Panc1 (cell line): ENCODE data around the gene PSMB1.

Experiments
- CTCF ChIP-seq: fragments of 450-650 bp; IDR thresholded peaks from 2 replicates; pipeline ENCODE4 v1.5.1; 2017; ENCODE audit warnings: mild to moderate bottlenecking
- POLR2AphosphoS5 ChIP-seq: IDR thresholded peaks from 2 replicates; pipeline ENCODE4 v1.6.1; 2012; ENCODE audit warnings: mild to moderate bottlenecking, low read depth, low read length, moderate library complexity
- SIN3A ChIP-seq: IDR thresholded peaks from 2 replicates; pipeline ENCODE4 v1.6.1; 2012; ENCODE audit warnings: low read depth, mild to moderate bottlenecking, low read length, moderate library complexity, borderline replicate concordance; ENCODE audit not compliant: insufficient read depth
- TCF7L2 ChIP-seq: IDR thresholded peaks from 2 replicates; pipeline ENCODE4 v1.6.1; 2011; ENCODE audit warnings: mild to moderate bottlenecking, low read depth, low read length, inconsistent platforms
- TF ChIP-seq, protein P1 (sequence below), 2 experiments: IDR thresholded peaks; 2 replicates each; pipeline ENCODE4 v1.6.1; 2011 to 2012; ENCODE audit warnings: low read depth in 2 of 2, control low read depth in 1 of 2, low read length in 1 of 2, mild to moderate bottlenecking in 1 of 2, moderate library complexity in 1 of 2; ENCODE audit not compliant: insufficient read depth in 1 of 2

DNA sequence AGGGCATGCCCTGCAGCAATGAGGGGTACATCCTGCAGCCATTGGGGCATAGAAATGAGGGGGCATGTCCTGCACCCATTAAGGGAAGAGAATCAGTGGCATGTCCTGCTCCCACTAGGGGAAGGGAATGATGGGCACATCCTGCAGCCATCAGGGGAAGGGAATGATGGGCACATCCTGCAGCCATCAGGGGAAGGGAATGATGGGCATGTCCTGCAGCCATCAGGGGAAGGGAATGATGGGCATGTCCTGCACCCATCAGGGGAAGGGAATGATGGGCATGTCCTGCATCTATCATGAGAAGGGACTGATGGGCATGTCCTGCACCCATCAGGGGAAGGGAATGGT lies 49.7 kb downstream of the PSMB1 start:
- TF ChIP-seq CTCF (no peak), POLR2AphosphoS5 (no peak), TCF7L2 (no peak), SIN3A (no peak)
- TF ChIP-seq, protein P1, sequence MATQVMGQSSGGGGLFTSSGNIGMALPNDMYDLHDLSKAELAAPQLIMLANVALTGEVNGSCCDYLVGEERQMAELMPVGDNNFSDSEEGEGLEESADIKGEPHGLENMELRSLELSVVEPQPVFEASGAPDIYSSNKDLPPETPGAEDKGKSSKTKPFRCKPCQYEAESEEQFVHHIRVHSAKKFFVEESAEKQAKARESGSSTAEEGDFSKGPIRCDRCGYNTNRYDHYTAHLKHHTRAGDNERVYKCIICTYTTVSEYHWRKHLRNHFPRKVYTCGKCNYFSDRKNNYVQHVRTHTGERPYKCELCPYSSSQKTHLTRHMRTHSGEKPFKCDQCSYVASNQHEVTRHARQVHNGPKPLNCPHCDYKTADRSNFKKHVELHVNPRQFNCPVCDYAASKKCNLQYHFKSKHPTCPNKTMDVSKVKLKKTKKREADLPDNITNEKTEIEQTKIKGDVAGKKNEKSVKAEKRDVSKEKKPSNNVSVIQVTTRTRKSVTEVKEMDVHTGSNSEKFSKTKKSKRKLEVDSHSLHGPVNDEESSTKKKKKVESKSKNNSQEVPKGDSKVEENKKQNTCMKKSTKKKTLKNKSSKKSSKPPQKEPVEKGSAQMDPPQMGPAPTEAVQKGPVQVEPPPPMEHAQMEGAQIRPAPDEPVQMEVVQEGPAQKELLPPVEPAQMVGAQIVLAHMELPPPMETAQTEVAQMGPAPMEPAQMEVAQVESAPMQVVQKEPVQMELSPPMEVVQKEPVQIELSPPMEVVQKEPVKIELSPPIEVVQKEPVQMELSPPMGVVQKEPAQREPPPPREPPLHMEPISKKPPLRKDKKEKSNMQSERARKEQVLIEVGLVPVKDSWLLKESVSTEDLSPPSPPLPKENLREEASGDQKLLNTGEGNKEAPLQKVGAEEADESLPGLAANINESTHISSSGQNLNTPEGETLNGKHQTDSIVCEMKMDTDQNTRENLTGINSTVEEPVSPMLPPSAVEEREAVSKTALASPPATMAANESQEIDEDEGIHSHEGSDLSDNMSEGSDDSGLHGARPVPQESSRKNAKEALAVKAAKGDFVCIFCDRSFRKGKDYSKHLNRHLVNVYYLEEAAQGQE (IDR thresholded peaks at IDR 0.05; ENCODE audit: insufficient read depth in 1 of 2, low read depth in 2 of 2, low read length in 1 of 2), result no peak
